ENCODE measurements around the gene LRRC26. TPM values are rescaled to one million over a fixed set of nuclear protein-coding genes. Genes with fewer than 3 reads are reported as not detected.

Gene LRRC26
- total RNA-seq: not detected
- long read RNA-seq, donor 1: 0 reads
- long read RNA-seq, donor 2: 0 reads

GRCh38 chr9:137169896-137170358 is at the start of gene LRRC26:
TSS of gene LRRC26 (minus strand) at chr9:137170051. CDS start at chr9:137169943, 108 bp downstream.
- intact Hi-C loops (cut with DNase I): no loop called here
- DNase-seq (ENCODE audit: low spot score): no peak

GRCh38 chr9:137218754-137219271 is 49.0 kb upstream of the LRRC26 start:
- intact Hi-C loops (cut with DNase I): no loop called here

GRCh38 chr9:137218212-137218753 is 48.4 kb upstream of the LRRC26 start:
- no peak for DNase-seq (ENCODE audit: low spot score)
- intact Hi-C loops (cut with DNase I): no loop called here

More at GRCh38 chr9:137218754-137219271, 49.0 kb upstream of the LRRC26 start:
- DNase-seq (ENCODE audit: low spot score): no peak

- DNase-seq (ENCODE audit: low spot score): no peak
- intact Hi-C loops (cut with DNase I): no loop called here
These were observed 47.7 kb upstream of the LRRC26 start for GRCh38 chr9:137217276-137218211.

- intact Hi-C loops (cut with DNase I): no loop called here
These were observed 46.5 kb upstream of the LRRC26 start for GRCh38 chr9:137216188-137216965.

GRCh38 chr9:137215196-137215986 is 45.5 kb upstream of the LRRC26 start:
- intact Hi-C loops (cut with DNase I): no loop called here
- DNase-seq (ENCODE audit: low spot score): no peak

More at GRCh38 chr9:137216188-137216965, 46.5 kb upstream of the LRRC26 start:
- DNase-seq (ENCODE audit: low spot score): no peak

- no peak for DNase-seq (ENCODE audit: low spot score)
- intact Hi-C loops (cut with DNase I): no loop called here
These were observed 44.8 kb upstream of the LRRC26 start for GRCh38 chr9:137214620-137215019.

- intact Hi-C loops (cut with DNase I): no loop called here
These were observed 43.6 kb upstream of the LRRC26 start for GRCh38 chr9:137213160-137214060.

GRCh38 chr9:137212520-137212919 is 42.7 kb upstream of the LRRC26 start:
- DNase-seq (ENCODE audit: low spot score): no peak
- intact Hi-C loops (cut with DNase I): no loop called here

More at GRCh38 chr9:137213160-137214060, 43.6 kb upstream of the LRRC26 start:
- no peak for DNase-seq (ENCODE audit: low spot score)

GRCh38 chr9:137211532-137211931 is 41.7 kb upstream of the LRRC26 start:
- DNase-seq (ENCODE audit: low spot score): no peak
- intact Hi-C loops (cut with DNase I): no loop called here

- intact Hi-C loops (cut with DNase I): no loop called here
- DNase-seq (ENCODE audit: low spot score): no peak
These were observed 36.8 kb upstream of the LRRC26 start for GRCh38 chr9:137206602-137207001.

- intact Hi-C loops (cut with DNase I): no loop called here
- peak; percentile 98 for DNase-seq (ENCODE audit: low spot score)
These were observed 35.5 kb upstream of the LRRC26 start, which contains the start of the genes NDOR1 and TMEM203 for GRCh38 chr9:137205126-137206069. TSS of gene NDOR1 (plus strand) at chr9:137205700. CDS start at chr9:137205778, 78 bp downstream. TSS of gene TMEM203 (minus strand) at chr9:137205648. CDS start at chr9:137205414, 234 bp downstream.

GRCh38 chr9:137204731-137205125 is 34.9 kb upstream of the LRRC26 start:
- intact Hi-C loops (cut with DNase I): no loop called here
- DNase-seq (ENCODE audit: low spot score): no peak

- intact Hi-C loops (cut with DNase I): no loop called here
These were observed 33.1 kb upstream of the LRRC26 start for GRCh38 chr9:137202966-137203365.

GRCh38 chr9:137201205-137201868 is 31.5 kb upstream of the LRRC26 start:
- intact Hi-C loops (cut with DNase I): no loop called here
- DNase-seq (ENCODE audit: low spot score): no peak

More at GRCh38 chr9:137202966-137203365, 33.1 kb upstream of the LRRC26 start:
- no peak for DNase-seq (ENCODE audit: low spot score)

Data from posterior vena cava (tissue), 2 donors.